SU-DHL-6 (cell line): ENCODE measurements around the gene C10orf53.

Source experiments
- EZH2phosphoT487 ChIP-seq: fragments of 200-600 bp; sonication (generic), shearing (Covaris generic); conservative IDR thresholded peaks from 2 replicates; pipeline ENCODE4 v1.6.1; 2018; ENCODE audit warnings: mild to moderate bottlenecking, antibody characterized with exemption, low read length, moderate library complexity, mixed read lengths
- TF ChIP-seq, protein P1 (sequence below): fragments of 200-600 bp; sonication (generic); IDR thresholded peaks from one replicate; pipeline ENCODE4 v1.5.1; 2017; ENCODE audit warnings: antibody characterized with exemption, mild to moderate bottlenecking, low read length, moderate library complexity; ENCODE audit not compliant: insufficient read depth, poor library complexity, severe bottlenecking

DNA sequence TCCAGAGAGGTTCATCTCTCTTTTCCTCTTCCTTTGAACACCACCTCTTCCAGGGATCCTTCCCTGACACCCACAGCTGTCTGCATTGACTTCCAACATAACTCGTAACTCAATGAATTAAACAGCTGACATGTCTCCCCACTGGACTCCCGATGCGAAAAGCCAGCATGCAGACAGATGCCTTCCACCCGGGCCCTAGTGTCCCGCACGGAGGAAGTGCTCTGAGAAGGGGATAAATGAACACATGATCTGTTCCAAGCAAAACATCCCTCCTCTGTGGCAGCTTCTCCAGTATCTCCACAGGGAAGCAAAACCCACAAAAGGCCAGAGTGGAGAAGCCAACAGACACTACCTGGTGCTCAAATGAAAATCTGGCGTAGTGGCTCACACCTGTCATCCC is 54.4 kb downstream of the C10orf53 start:
- TF ChIP-seq, protein P1, sequence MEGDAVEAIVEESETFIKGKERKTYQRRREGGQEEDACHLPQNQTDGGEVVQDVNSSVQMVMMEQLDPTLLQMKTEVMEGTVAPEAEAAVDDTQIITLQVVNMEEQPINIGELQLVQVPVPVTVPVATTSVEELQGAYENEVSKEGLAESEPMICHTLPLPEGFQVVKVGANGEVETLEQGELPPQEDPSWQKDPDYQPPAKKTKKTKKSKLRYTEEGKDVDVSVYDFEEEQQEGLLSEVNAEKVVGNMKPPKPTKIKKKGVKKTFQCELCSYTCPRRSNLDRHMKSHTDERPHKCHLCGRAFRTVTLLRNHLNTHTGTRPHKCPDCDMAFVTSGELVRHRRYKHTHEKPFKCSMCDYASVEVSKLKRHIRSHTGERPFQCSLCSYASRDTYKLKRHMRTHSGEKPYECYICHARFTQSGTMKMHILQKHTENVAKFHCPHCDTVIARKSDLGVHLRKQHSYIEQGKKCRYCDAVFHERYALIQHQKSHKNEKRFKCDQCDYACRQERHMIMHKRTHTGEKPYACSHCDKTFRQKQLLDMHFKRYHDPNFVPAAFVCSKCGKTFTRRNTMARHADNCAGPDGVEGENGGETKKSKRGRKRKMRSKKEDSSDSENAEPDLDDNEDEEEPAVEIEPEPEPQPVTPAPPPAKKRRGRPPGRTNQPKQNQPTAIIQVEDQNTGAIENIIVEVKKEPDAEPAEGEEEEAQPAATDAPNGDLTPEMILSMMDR = no peak
- TF ChIP-seq EZH2phosphoT487 = no peak
